SU-DHL-6 (cell line): ENCODE results near the gene CENPB.

Experiments
- H2AFZ ChIP-seq: fragments of 200-600 bp; sonication (generic); 2 replicates; pipeline ENCODE4 v1.6.1; 2014; ENCODE audit warnings: low read depth, mild to moderate bottlenecking, moderate library complexity, mixed read lengths, antibody characterized with exemption, low read length; ENCODE audit not compliant: severe bottlenecking
- H3F3A ChIP-seq: fragments of 200-600 bp; shearing (Covaris generic); 2 replicates; pipeline ENCODE4 v1.6.0; 2016; ENCODE audit warnings: antibody characterized with exemption, mild to moderate bottlenecking; ENCODE audit not compliant: insufficient read depth
- H3K27ac ChIP-seq: fragments of 200-600 bp; sonication (generic); 2 replicates; pipeline ENCODE4 v1.5.1; 2016; ENCODE audit warnings: low read depth, mild to moderate bottlenecking, low read length, moderate library complexity, mixed read lengths
- H3K27me3 ChIP-seq: fragments of 200-600 bp; sonication (generic), shearing (Covaris generic); 2 replicates; pipeline ENCODE4 v1.6.0; 2014; ENCODE audit warnings: mild to moderate bottlenecking, low read length
- H3K36me3 ChIP-seq: fragments of 200-600 bp; sonication (generic); 2 replicates; pipeline ENCODE4 v1.6.1; 2014; ENCODE audit warnings: mild to moderate bottlenecking, low read length, mixed read lengths
- H3K4me2 ChIP-seq: fragments of 300-600, 200-600 bp; shearing (Covaris generic), sonication (generic); 2 replicates; pipeline ENCODE4 v1.6.0; 2014; ENCODE audit warnings: low read length, low read depth, mild to moderate bottlenecking; ENCODE audit not compliant: poor library complexity, severe bottlenecking
- H3K4me3 ChIP-seq: fragments of 200-600 bp; sonication (generic); 2 replicates; pipeline ENCODE4 v1.5.1; 2014; ENCODE audit warnings: antibody characterized with exemption, low read length, mild to moderate bottlenecking, mixed read lengths; ENCODE audit not compliant: insufficient read depth, poor library complexity, severe bottlenecking
- H3K79me2 ChIP-seq: fragments of 200-600 bp; sonication (generic); 2 replicates; pipeline ENCODE4 v1.6.1; 2014; ENCODE audit warnings: mild to moderate bottlenecking, low read length, moderate library complexity; ENCODE audit not compliant: insufficient read depth
- H3K9ac ChIP-seq: fragments of 200-600 bp; sonication (generic); 2 replicates; pipeline ENCODE4 v1.7.0; 2014; ENCODE audit warnings: mild to moderate bottlenecking, low read length
- H3K9me2 ChIP-seq: fragments of 200-600 bp; sonication (generic); replicated peaks from 2 replicates; pipeline ENCODE4 v1.6.1; 2014; ENCODE audit warnings: low read length; ENCODE audit not compliant: insufficient read depth
- H3K9me3 ChIP-seq: fragments of 200-600 bp; sonication (generic); 2 replicates; pipeline ENCODE4 v1.6.1; 2014; ENCODE audit warnings: low read length, mixed read lengths; ENCODE audit not compliant: insufficient read depth
- H4K20me1 ChIP-seq: fragments of 200-600 bp; sonication (generic); 2 replicates; pipeline ENCODE4 v1.6.1; 2014; ENCODE audit warnings: low read depth, mild to moderate bottlenecking, antibody characterized with exemption, low read length, moderate library complexity, mixed read lengths
- CTCF ChIP-seq: fragments of 200-600 bp; sonication (generic); IDR thresholded peaks from one replicate; pipeline ENCODE4 v1.5.1; 2017; ENCODE audit warnings: antibody characterized with exemption, mild to moderate bottlenecking, low read length, moderate library complexity; ENCODE audit not compliant: insufficient read depth, poor library complexity, severe bottlenecking
- EZH2phosphoT487 ChIP-seq: fragments of 200-600 bp; sonication (generic), shearing (Covaris generic); conservative IDR thresholded peaks from 2 replicates; pipeline ENCODE4 v1.6.1; 2018; ENCODE audit warnings: mild to moderate bottlenecking, antibody characterized with exemption, low read length, moderate library complexity, mixed read lengths

Gene CENPB

GRCh38 chr20:3738111-3739053 is 48.2 kb downstream of the CENPB start:
- Histone ChIP-seq H3K4me2 (no peak overlapping the region), H3K4me3 (no peak overlapping the region), H3K36me3 (no peaks in the 10 kb centered on the region), H3K9me3 (no peaks in the 10 kb centered on the region), H2AFZ (no peak overlapping the region), H3K79me2 (no peaks in the 10 kb centered on the region), H3K9me2 (no peaks in the 10 kb centered on the region), H3K9ac (no peak overlapping the region), H3F3A (no peaks in the 10 kb centered on the region), H4K20me1 (no peaks in the 10 kb centered on the region), H3K27ac (no peak overlapping the region), H3K27me3 (no peaks in the 10 kb centered on the region)
- TF ChIP-seq EZH2phosphoT487 (no peak), CTCF (no peak)

- no peaks in the 10 kb centered on the region for H3K27me3 ChIP-seq
Observed at GRCh38 chr20:3735768-3736167, 50.8 kb downstream of the CENPB start.

GRCh38 chr20:3734111-3734843 is 52.3 kb downstream of the CENPB start:
- no peaks in the 10 kb centered on the region for H3K27me3 ChIP-seq

More at GRCh38 chr20:3735768-3736167, 50.8 kb downstream of the CENPB start:
- no peaks in the 10 kb centered on the region for H3K36me3 ChIP-seq
- H3K9me3 ChIP-seq, result no peaks in the 10 kb centered on the region
- no peaks in the 10 kb centered on the region for H3K79me2 ChIP-seq
- no peaks in the 10 kb centered on the region for H4K20me1 ChIP-seq
- H3K4me3 ChIP-seq, result no peak overlapping the region
- no peaks in the 10 kb centered on the region for H3K9me2 ChIP-seq
- H2AFZ ChIP-seq, result no peak overlapping the region
- no peak overlapping the region for H3K27ac ChIP-seq
- H3F3A ChIP-seq, result no peaks in the 10 kb centered on the region
- no peak overlapping the region for H3K9ac ChIP-seq
- H3K4me2 ChIP-seq, result no peak overlapping the region
- no peak for TF ChIP-seq CTCF
- no peak for TF ChIP-seq EZH2phosphoT487

More at GRCh38 chr20:3734111-3734843, 52.3 kb downstream of the CENPB start:
- Histone ChIP-seq H3K36me3 (no peaks in the 10 kb centered on the region), H3K27ac (no peak overlapping the region), H3K9me2 (no peaks in the 10 kb centered on the region), H2AFZ (no peak overlapping the region), H3F3A (no peaks in the 10 kb centered on the region), H3K79me2 (no peaks in the 10 kb centered on the region), H3K9me3 (no peaks in the 10 kb centered on the region), H3K4me2 (no peak overlapping the region), H3K9ac (no peak overlapping the region), H4K20me1 (no peaks in the 10 kb centered on the region), H3K4me3 (no peak overlapping the region)
- TF ChIP-seq CTCF, result no peak
